GM12865 (cell line): Measurements from ENCODE around the gene RAC2.

ENCODE experiments used
- DNase-seq: peaks from one replicate; pipeline ENCODE4 v3.0.0; 2010; ENCODE audit warnings: low read depth
- H3K4me3 ChIP-seq: 2 replicates; pipeline ENCODE4 v1.5.1; 2011; ENCODE audit warnings: mild to moderate bottlenecking, low read depth, low read length, control low read depth
- TF ChIP-seq, protein P1 (sequence below): IDR thresholded peaks from 2 replicates; pipeline ENCODE4 v1.5.1; 2011; ENCODE audit warnings: low read length, control low read depth, low read depth, inconsistent platforms; ENCODE audit not compliant: insufficient read depth; ENCODE audit errors: missing control alignments

The RAC2 gene

DNA sequence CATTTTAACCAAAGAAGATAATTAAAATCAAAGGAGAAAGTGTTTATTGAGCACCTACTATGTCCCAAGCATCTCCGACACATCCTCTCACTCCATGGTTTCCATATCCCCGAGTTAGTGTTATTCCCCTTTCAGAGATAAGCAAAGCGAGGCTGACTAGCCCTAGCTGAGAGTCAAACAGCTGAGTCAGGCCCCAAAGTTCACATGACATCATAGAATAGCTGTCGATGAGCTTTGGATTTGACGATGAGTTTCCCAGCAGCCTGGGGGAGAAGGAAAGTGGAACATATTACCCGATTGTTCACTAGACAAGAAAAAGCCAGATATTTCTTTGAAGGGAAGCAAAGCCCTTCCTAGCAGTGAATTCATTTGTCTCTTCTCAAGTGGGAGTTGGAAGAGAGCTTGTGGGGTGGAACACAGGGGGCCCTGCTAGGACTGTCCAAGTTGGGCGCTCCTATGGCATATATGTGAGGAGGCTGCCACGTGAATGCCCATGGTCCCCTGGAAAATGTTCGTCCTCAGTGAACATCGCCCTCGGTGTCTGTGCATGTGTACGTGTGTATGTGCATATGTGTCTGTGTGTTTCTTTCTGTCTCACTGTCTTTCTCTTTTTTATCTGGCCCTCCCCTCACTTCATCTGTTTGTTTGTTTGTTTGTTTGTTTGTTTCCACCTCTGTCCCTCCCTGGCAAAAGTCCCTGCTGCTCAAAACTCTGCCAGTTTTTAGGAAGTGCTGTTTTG lies 37.7 kb upstream of the RAC2 start:
- TF ChIP-seq, protein P1, sequence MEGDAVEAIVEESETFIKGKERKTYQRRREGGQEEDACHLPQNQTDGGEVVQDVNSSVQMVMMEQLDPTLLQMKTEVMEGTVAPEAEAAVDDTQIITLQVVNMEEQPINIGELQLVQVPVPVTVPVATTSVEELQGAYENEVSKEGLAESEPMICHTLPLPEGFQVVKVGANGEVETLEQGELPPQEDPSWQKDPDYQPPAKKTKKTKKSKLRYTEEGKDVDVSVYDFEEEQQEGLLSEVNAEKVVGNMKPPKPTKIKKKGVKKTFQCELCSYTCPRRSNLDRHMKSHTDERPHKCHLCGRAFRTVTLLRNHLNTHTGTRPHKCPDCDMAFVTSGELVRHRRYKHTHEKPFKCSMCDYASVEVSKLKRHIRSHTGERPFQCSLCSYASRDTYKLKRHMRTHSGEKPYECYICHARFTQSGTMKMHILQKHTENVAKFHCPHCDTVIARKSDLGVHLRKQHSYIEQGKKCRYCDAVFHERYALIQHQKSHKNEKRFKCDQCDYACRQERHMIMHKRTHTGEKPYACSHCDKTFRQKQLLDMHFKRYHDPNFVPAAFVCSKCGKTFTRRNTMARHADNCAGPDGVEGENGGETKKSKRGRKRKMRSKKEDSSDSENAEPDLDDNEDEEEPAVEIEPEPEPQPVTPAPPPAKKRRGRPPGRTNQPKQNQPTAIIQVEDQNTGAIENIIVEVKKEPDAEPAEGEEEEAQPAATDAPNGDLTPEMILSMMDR = no peak
- no peak for DNase-seq
- H3K4me3 ChIP-seq = peak overlapping the region; percentile 70

DNA sequence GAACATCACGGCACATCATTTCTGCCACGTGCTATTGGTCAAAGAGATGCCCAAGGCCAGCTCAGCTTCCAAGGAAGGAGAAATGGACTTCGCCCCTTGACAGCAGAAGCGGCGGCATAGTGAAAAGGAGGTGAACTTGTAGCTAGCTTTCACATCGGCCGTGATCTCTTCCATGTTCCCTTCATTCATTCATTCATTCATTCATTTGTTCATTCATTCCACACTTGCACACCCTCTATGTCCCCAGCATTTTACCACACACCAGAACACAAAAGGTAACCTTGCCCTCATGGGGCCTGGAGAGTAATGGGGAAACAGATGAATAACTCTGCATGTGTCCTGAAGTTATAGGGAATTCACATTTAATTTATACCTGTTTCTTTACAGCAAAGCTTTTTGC lies 37.1 kb upstream of the RAC2 start:
- TF ChIP-seq, protein P1 = no peak
- no peak for DNase-seq
- H3K4me3 ChIP-seq = no peak overlapping the region

DNA sequence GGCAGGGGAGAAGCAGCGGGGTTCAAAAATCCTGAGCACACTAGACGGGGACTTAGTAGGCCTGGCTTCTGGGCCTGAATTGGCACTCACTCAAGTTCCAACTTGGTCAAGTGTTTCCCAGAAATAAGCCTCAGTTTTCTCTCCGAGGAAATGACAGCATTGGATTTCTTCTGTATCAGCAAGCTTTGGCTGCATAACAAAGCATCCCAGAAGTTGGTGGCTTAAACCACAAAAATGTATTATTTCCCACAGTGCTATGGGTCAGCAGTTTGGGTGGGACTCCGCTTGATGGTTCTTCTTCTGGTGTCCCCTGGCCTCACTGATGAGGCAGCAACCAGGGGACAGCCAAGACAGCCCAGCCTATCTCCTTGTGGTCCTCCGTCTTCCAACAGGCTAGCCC lies 36.6 kb upstream of the RAC2 start:
- DNase-seq = no peak
- TF ChIP-seq, protein P1 = no peak
- H3K4me3 ChIP-seq = no peak overlapping the region

DNA sequence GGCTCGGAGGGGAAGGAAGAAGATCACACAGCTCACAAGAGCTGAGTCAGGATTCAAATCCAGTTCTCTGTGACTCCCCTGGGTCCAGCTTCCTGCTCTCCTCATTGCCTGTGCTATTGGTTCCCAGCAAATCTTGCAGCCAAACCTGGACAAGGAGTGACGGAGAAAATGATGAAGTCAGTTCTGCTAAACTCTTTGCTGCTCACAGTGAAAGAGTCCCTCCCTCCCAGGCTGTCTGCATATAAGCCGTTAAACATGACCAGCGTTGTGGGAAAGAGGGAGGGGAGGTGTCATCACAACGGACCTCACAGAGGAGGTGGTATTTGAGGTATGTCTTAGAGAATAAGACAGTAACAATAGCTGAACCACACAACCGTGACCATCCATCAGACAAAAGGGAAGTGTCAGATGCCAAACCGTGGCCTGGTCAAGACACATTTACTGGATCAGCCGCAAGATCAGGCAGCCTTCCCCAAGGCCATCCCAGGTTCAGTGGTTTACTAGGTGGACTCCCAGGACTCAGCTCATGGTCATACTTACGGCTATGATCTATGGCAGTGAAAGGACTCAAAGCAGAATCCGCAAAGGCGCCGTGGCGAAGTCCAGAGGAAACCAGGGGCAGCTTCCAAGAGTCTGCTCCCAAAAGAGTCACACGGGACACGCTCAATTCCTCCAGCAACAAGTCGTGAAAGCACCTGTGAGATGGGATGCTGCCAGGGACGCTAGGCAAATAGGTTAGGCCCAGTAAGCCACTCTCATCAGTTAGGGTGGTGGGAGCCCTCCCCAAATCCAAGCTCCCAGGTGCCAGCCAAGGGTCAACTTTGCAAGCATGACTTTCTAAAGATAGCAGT lies 35.5 kb upstream of the RAC2 start:
- no peak for DNase-seq
- TF ChIP-seq, protein P1 = no peak
- H3K4me3 ChIP-seq = no peak overlapping the region

DNA sequence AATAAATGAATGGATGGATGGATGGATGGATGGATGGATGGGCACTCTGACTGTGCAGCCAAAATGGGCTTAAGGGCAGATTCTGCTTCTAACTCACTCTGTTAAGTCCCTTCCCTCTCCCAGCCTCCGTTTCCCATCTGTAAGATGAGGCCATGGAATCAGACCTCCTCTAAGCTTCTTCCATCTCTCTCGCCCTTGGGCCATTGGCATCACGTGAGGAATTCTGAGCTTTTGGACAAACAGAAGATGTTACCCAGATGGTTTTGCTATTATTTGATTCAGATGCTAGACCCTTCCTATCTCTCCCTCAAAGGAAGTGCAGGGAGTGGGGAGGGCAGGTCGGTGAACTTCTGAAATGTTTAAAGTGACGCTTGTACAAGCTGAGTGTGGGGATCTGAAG lies 34.2 kb upstream of the RAC2 start:
- H3K4me3 ChIP-seq = no peak overlapping the region
- DNase-seq = no peak
- TF ChIP-seq, protein P1 = no peak

DNA sequence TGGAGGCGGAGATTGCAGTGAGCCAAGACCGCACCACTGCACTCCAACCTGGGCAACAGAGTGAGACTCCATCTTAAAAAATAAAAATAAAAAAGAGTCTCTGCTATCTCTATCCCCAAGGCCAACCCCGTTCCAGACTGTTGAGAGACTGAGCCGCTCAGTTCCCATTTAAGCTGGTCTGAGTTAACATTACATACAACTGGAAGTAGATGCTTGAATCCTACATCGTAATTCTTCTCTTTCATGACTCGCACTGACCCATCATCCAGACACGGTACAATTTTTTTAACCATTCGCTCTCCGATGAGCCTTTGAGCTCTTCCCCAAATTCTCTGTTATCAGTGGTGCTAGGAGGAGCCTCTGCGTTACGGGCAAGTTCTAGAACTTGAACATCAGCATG lies 33.3 kb upstream of the RAC2 start:
- no peak for DNase-seq
- H3K4me3 ChIP-seq = no peak overlapping the region
- TF ChIP-seq, protein P1 = no peak
